Spinal cord (tissue), 10 donors: ENCODE measurements around the gene SFMBT1. TPM values are rescaled to one million over a fixed set of nuclear protein-coding genes. Genes with fewer than 3 reads are reported as not detected.
A peak's percentile ranks its signal among the peaks of the same experiment; 100 is the strongest.

ENCODE experiments used
- DNase-seq, 6 donors: peaks; one replicate each; pipeline versions ENCODE4 v3.0.0 to v3.0.0-alpha.2; 2013 to 2015; ENCODE audit warnings: low spot score in 6 of 6, low read depth in 4 of 6
- H3K27ac ChIP-seq: one replicate; pipeline ENCODE4 v1.5.1; 2013; ENCODE audit warnings: low read depth, low read length, control low read depth
- H3K27me3 ChIP-seq: one replicate; pipeline ENCODE4 v1.6.1; 2013; ENCODE audit warnings: low read length; ENCODE audit not compliant: control insufficient read depth, insufficient read depth
- H3K36me3 ChIP-seq: one replicate; pipeline ENCODE4 v1.6.1; 2013; ENCODE audit warnings: low read length; ENCODE audit not compliant: control insufficient read depth, insufficient read depth
- H3K4me1 ChIP-seq: one replicate; pipeline ENCODE4 v1.6.1; 2013; ENCODE audit warnings: low read length; ENCODE audit not compliant: control insufficient read depth, insufficient read depth
- H3K4me3 ChIP-seq: one replicate; pipeline ENCODE4 v1.5.1; 2013; ENCODE audit warnings: low read depth, low read length, control low read depth
- H3K9me3 ChIP-seq: one replicate; pipeline ENCODE4 v1.6.1; 2013; ENCODE audit warnings: low read length; ENCODE audit not compliant: control insufficient read depth, insufficient read depth
- WGBS: methylation state at CpG from one replicate; pipeline ENCODE4 v1.1.5; 2013; ENCODE audit warnings: missing lambda C conversion rate; ENCODE audit not compliant: insufficient coverage; 5-methylcytosine and 5-hydroxymethylcytosine counted together
- polyA plus RNA-seq, 2 donors: library from polyadenylated mRNA; unstranded; fragments of 120-200 nt; gene quantifications; one replicate each; pipeline ENCODE4 v1.2.1, GENCODE V29; 2013; ENCODE audit not compliant: insufficient read length in 2 of 2
- total RNA-seq, 2 donors: library from RNA; depleted of rRNA in 1 of 2; stranded (reverse); fragments of 120-200 nt in 1 of 2; fragments of >200 nt in 1 of 2; gene quantifications; one replicate each; pipeline versions ENCODE4 v1.2.3 to v1.2.4, GENCODE V29; 2013 to 2014
- donor health status: healthy.

The SFMBT1 gene
- total and polyA plus RNA-seq, 4 donors, result 10.0 to 16.9 (median 12.9) TPM

GRCh38 chr3:53074366-53074696, 28.5 kb upstream of the SFMBT1 start:
- peaks cover 45% of the 10 kb centered on the region for H3K4me1 ChIP-seq
- H3K36me3 ChIP-seq, result peaks cover 9% of the 10 kb centered on the region
- H3K27me3 ChIP-seq, result no peaks in the 10 kb centered on the region
- no peak overlapping the region for H3K27ac ChIP-seq
- no peak overlapping the region for H3K4me3 ChIP-seq
- H3K9me3 ChIP-seq, result no peaks in the 10 kb centered on the region
- no peak for DNase-seq
- 91% methylated on average over 1 of the region's 1 CpG for WGBS

- peak in 1 of 6 donors; percentile 36 for DNase-seq
- Histone ChIP-seq H3K36me3 (peaks cover 9% of the 10 kb centered on the region), H3K9me3 (no peaks in the 10 kb centered on the region), H3K27me3 (no peaks in the 10 kb centered on the region), H3K27ac (no peak overlapping the region), H3K4me3 (peak overlapping the region; percentile 62), H3K4me1 (peaks cover 45% of the 10 kb centered on the region)
- 69% methylated on average over 14 of the region's 17 CpGs for WGBS
Observed at GRCh38 chr3:53073553-53074365, 27.9 kb upstream of the SFMBT1 start.

- peaks cover 9% of the 10 kb centered on the region for H3K36me3 ChIP-seq
- H3K4me1 ChIP-seq, result peaks cover 45% of the 10 kb centered on the region
- no peaks in the 10 kb centered on the region for H3K9me3 ChIP-seq
- no peak overlapping the region for H3K27ac ChIP-seq
- peak in 5 of 6 donors; percentile 52 to 93 (median 64) for DNase-seq
- H3K27me3 ChIP-seq, result no peaks in the 10 kb centered on the region
- peak overlapping the region; percentile 62 for H3K4me3 ChIP-seq
- 12% methylated on average over 31 of the region's 32 CpGs for WGBS
Observed at GRCh38 chr3:53072653-53073552, 27.0 kb upstream of the SFMBT1 start.

- no peak overlapping the region for H3K27ac ChIP-seq
- peaks cover 41% of the 10 kb centered on the region for H3K4me1 ChIP-seq
- peak overlapping the region; percentile 62 for H3K4me3 ChIP-seq
- H3K36me3 ChIP-seq, result peaks cover 6% of the 10 kb centered on the region
- no peaks in the 10 kb centered on the region for H3K27me3 ChIP-seq
- 88% methylated on average over 8 of the region's 11 CpGs for WGBS
- no peak for DNase-seq
- no peaks in the 10 kb centered on the region for H3K9me3 ChIP-seq
Observed at GRCh38 chr3:53071882-53072431, 26.1 kb upstream of the SFMBT1 start.

- Histone ChIP-seq H3K36me3 (peaks cover 6% of the 10 kb centered on the region), H3K27me3 (no peaks in the 10 kb centered on the region), H3K27ac (no peak overlapping the region), H3K4me1 (peaks cover 30% of the 10 kb centered on the region), H3K4me3 (no peak overlapping the region), H3K9me3 (no peaks in the 10 kb centered on the region)
- 26% methylated on average over 4 of the region's 4 CpGs for WGBS
- no peak for DNase-seq
Observed at GRCh38 chr3:53069422-53070068, 23.7 kb upstream of the SFMBT1 start.

- Histone ChIP-seq H3K4me3 (no peak overlapping the region), H3K27ac (no peak overlapping the region), H3K36me3 (peaks cover 3% of the 10 kb centered on the region), H3K27me3 (no peaks in the 10 kb centered on the region), H3K4me1 (peaks cover 16% of the 10 kb centered on the region), H3K9me3 (no peaks in the 10 kb centered on the region)
- 100% methylated on average over 3 of the region's 3 CpGs for WGBS
- no peak for DNase-seq
Observed at GRCh38 chr3:53068176-53068575, 22.3 kb upstream of the SFMBT1 start.

GRCh38 chr3:53067567-53067966, 21.7 kb upstream of the SFMBT1 start:
- Histone ChIP-seq H3K27me3 (no peaks in the 10 kb centered on the region), H3K27ac (no peak overlapping the region), H3K9me3 (no peaks in the 10 kb centered on the region), H3K4me3 (no peak overlapping the region), H3K4me1 (peaks cover 10% of the 10 kb centered on the region), H3K36me3 (no peaks in the 10 kb centered on the region)
- peak in 1 of 6 donors; percentile 13 for DNase-seq
- 24% methylated on average over 2 of the region's 3 CpGs for WGBS

GRCh38 chr3:53065841-53066480, 20.1 kb upstream of the SFMBT1 start:
- no peak overlapping the region for H3K27ac ChIP-seq
- peaks cover 3% of the 10 kb centered on the region for H3K4me1 ChIP-seq
- no peaks in the 10 kb centered on the region for H3K9me3 ChIP-seq
- no peak for DNase-seq
- WGBS, result 87% methylated on average over 6 of the region's 7 CpGs
- no peak overlapping the region for H3K4me3 ChIP-seq
- H3K36me3 ChIP-seq, result no peaks in the 10 kb centered on the region
- H3K27me3 ChIP-seq, result no peaks in the 10 kb centered on the region

- no peak overlapping the region for H3K4me3 ChIP-seq
- no peaks in the 10 kb centered on the region for H3K9me3 ChIP-seq
- no peaks in the 10 kb centered on the region for H3K36me3 ChIP-seq
- no CpG with 5 or more reads among the region's 2 CpGs for WGBS
- no peak overlapping the region for H3K27ac ChIP-seq
- H3K4me1 ChIP-seq, result no peaks in the 10 kb centered on the region
- no peaks in the 10 kb centered on the region for H3K27me3 ChIP-seq
- DNase-seq, result no peak
Observed at GRCh38 chr3:53062905-53063304, 17.0 kb upstream of the SFMBT1 start.
